Measurements from ENCODE around the gene ZDHHC18.

Gene ZDHHC18

GRCh38 chr1:26826261-26827105 is at the start of gene ZDHHC18:
ZDHHC18 (plus strand) TSS chr1:26826688; CDS start chr1:26826805, 117 bp downstream.
- peak in 1 of 2 donors; percentile 47 for DNase-seq (ENCODE audit: extremely low read depth in 1 of 2, low read depth in 1 of 2)

DNA sequence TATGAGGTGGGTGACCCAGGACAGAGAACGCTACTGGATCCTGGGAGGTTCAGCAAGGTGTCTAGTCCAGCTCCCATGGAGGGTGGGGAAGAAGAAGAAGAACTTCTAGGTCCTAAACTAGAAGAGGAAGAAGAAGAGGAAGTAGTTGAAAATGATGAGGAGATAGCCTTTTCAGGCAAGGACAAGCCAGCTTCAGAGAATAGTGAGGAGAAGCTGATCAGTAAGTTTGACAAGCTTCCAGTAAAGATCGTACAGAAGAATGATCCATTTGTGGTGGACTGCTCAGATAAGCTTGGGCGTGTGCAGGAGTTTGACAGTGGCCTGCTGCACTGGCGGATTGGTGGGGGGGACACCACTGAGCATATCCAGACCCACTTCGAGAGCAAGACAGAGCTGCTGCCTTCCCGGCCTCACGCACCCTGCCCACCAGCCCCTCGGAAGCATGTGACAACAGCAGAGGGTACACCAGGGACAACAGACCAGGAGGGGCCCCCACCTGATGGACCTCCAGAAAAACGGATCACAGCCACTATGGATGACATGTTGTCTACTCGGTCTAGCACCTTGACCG is 47.3 kb upstream of the ZDHHC18 start:
- no peak for DNase-seq (ENCODE audit: extremely low read depth in 1 of 2, low read depth in 1 of 2)

DNA sequence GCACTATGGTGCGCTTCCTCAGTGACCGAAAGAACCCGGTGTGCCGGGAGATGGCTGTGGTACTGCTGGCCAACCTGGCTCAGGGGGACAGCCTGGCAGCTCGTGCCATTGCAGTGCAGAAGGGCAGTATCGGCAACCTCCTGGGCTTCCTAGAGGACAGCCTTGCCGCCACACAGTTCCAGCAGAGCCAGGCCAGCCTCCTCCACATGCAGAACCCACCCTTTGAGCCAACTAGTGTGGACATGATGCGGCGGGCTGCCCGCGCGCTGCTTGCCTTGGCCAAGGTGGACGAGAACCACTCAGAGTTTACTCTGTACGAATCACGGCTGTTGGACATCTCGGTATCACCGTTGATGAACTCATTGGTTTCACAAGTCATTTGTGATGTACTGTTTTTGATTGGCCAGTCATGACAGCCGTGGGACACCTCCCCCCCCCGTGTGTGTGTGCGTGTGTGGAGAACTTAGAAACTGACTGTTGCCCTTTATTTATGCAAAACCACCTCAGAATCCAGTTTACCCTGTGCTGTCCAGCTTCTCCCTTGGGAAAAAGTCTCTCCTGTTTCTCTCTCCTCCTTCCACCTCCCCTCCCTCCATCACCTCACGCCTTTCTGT is 46.0 kb upstream of the ZDHHC18 start:
- DNase-seq (ENCODE audit: extremely low read depth in 1 of 2, low read depth in 1 of 2) = no peak

DNA sequence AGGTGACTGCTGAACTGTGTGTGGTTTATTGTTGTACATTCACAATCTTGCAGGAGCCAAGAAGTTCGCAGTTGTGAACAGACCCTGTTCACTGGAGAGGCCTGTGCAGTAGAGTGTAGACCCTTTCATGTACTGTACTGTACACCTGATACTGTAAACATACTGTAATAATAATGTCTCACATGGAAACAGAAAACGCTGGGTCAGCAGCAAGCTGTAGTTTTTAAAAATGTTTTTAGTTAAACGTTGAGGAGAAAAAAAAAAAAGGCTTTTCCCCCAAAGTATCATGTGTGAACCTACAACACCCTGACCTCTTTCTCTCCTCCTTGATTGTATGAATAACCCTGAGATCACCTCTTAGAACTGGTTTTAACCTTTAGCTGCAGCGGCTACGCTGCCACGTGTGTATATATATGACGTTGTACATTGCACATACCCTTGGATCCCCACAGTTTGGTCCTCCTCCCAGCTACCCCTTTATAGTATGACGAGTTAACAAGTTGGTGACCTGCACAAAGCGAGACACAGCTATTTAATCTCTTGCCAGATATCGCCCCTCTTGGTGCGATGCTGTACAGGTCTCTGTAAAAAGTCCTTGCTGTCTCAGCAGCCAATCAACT is 45.2 kb upstream of the ZDHHC18 start:
- DNase-seq (ENCODE audit: extremely low read depth in 1 of 2, low read depth in 1 of 2) = no peak

- DNase-seq (ENCODE audit: extremely low read depth in 1 of 2, low read depth in 1 of 2) = no peak
These were observed 43.8 kb upstream of the ZDHHC18 start for GRCh38 chr1:26782521-26783212.

GRCh38 chr1:26783646-26784022 is 42.9 kb upstream of the ZDHHC18 start:
- no peak for DNase-seq (ENCODE audit: extremely low read depth in 1 of 2, low read depth in 1 of 2)

GRCh38 chr1:26784023-26784871 is 42.2 kb upstream of the ZDHHC18 start:
- no peak for DNase-seq (ENCODE audit: extremely low read depth in 1 of 2, low read depth in 1 of 2)

DNA sequence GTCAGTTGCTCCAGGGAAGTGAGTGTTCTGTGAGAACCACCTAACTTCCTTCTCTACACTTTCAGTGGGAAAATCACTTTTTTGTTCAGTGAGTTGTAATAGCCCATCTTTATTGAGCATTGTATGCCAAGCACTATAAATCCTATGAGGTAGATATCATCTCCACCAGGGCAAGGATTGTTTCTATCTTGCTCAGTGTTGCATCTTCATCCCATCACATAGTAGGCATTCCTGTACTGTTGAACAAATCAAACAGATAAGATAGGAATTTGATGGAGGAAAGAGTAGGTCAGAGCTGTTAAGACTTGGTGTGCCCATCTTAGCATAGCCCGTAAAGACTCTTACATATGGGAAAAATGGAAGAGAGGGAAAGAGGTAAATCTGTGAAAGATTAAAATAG is 41.6 kb upstream of the ZDHHC18 start:
- no peak for DNase-seq (ENCODE audit: extremely low read depth in 1 of 2, low read depth in 1 of 2)

GRCh38 chr1:26785611-26786436 is 40.7 kb upstream of the ZDHHC18 start:
- DNase-seq (ENCODE audit: extremely low read depth in 1 of 2, low read depth in 1 of 2) = no peak

GRCh38 chr1:26786437-26787380 is 39.8 kb upstream of the ZDHHC18 start:
- no peak for DNase-seq (ENCODE audit: extremely low read depth in 1 of 2, low read depth in 1 of 2)

GRCh38 chr1:26787381-26787705 is 39.1 kb upstream of the ZDHHC18 start:
- DNase-seq (ENCODE audit: extremely low read depth in 1 of 2, low read depth in 1 of 2) = peak; percentile 78

DNA sequence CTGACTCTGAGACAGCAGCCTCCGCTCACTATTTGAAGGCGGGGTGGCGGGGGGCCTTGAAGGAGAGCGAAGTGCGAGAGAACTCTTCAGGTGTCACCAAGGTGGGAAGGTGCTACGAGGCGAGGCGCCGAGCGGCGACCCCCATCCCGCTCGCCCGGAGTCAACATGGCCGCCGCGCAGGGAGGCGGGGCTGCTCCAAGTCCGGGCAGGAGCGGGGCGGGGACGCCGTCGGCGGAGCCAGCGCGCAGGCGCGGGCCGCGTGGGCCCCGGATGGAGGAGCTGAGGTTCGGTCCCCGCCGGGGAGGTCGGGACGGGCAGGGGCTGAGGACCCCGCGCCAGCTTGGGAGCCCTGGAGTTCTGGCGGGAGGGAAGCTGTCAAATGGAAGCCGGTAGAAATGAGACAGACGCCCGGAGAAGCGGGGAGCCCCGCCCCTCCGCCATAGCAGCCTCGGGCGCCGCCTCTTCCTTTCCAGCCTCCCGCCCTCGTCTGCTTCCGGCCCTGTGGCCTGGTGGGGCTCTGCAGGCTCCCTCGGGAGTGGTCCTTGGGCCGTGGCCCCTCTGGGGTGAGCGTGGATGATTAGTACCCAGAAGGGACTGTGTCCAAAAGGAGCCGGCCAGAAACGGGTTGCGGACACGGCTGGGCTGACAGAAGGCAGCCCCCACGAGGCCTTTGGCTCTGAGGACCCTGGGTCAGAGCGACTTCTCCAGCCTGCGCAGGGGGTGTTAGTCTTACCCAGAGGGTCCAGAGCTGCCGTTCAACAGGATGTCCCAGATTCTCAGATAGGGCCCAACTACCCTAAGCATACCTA is 38.6 kb upstream of the ZDHHC18 start, which contains the start of gene PIGV:
Gene PIGV (plus strand): TSS at position 245 of the 809 bp plus-strand sequence. CDS start 2,866 bp downstream, outside the sequence.
- peak; percentile 78 to 79 for DNase-seq (ENCODE audit: extremely low read depth in 1 of 2, low read depth in 1 of 2)

DNA sequence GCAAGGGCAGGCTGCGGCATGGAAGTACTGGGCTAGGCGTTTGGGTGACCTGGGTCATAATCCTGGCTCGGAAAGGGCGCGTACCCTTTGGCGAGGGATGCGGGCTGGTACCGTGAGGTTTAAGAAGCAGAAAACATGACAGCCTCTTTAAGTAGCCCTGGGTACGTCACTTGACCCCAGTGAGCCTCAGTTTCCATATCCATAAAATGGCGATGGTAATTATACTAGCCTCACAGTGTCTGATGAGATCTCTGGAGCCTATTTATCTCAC is 38.0 kb upstream of the ZDHHC18 start:
- DNase-seq (ENCODE audit: extremely low read depth in 1 of 2, low read depth in 1 of 2) = no peak

DNA sequence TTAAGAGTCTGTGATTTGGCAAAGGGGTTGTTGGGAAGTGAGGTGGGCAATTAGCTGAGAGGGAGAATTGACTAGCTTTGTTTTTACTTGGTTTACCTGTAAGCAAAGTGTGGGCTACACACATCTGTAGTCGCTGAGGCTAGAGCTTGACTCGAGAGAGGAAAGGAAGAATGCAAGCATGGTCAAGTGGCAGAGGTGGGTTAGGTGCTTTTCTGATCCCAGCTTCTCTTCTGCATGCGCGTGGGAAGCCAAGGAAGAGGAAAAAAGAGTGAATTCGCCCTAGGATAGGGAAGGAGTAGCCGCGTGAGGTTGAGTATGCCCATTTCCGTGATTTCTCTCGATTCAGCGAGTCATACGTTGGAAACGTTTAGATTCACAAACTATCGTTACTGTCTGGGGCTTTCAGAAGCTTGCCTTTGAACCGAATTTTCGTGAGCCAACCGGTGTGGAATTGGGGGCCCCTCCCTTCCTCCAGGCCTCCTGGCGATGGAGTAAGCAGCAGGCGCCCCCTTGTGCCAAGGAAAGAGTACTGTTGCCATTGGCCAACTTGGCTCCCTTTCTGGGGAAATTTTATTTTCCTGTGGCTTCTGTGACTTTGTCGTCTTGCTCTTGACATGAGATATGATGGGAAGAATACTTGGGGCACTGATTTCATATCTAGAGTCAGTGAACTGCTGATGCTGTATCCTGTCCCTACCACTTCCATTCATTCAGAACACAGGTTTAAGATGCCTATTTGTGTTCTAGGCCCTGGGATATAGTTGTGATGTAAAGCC is 37.5 kb upstream of the ZDHHC18 start:
- peak; percentile 55 to 90 for DNase-seq (ENCODE audit: extremely low read depth in 1 of 2, low read depth in 1 of 2)

DNA sequence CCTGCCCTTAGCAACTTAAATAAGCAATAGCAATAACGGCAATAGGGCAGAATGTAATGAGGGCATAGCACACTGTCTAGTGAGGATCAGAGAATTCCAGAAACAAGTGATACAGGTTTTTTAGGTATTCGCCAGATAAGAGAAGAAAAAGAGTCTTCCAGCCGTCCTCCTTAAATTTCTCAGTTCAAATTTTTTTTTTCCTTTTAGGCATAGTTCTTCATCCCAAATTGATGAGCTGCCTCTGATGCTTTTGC is 36.9 kb upstream of the ZDHHC18 start:
- no peak for DNase-seq (ENCODE audit: extremely low read depth in 1 of 2, low read depth in 1 of 2)

GRCh38 chr1:26789931-26790330 is 36.6 kb upstream of the ZDHHC18 start:
- no peak for DNase-seq (ENCODE audit: extremely low read depth in 1 of 2, low read depth in 1 of 2)

- no peak for DNase-seq (ENCODE audit: extremely low read depth in 1 of 2, low read depth in 1 of 2)
These were observed 35.9 kb upstream of the ZDHHC18 start for GRCh38 chr1:26790551-26790953.
